Kidney (tissue), 14 donors: Measurements from ENCODE around the gene ZNF581. TPM values are rescaled to one million over a fixed set of nuclear protein-coding genes. Genes with fewer than 3 reads are reported as not detected.

Experiments
- DNase-seq, 5 donors: peaks; one replicate each; pipeline ENCODE4 v3.0.0-alpha.2; 2013 to 2020
- FAIRE-seq: peaks from 2 replicates; lab custom pipeline; 2012; peaks lifted over from hg19 to GRCh38; lab: Jason Lieb, UNC
- H3K27ac ChIP-seq, 2 donors: one replicate each; pipeline ENCODE4 v1.7.0; 2013; ENCODE audit warnings: low read depth in 2 of 2, low read length in 2 of 2, inconsistent platforms in 1 of 2
- H3K27me3 ChIP-seq: one replicate; pipeline ENCODE4 v1.7.1; 2013; ENCODE audit warnings: low read length, inconsistent platforms; ENCODE audit not compliant: control insufficient read depth, insufficient read depth
- H3K36me3 ChIP-seq, 3 donors: one replicate each; pipeline versions ENCODE4 v1.7.0 to v1.7.1; 2013; ENCODE audit warnings: low read length in 3 of 3, control low read depth in 1 of 3, inconsistent platforms in 1 of 3; ENCODE audit not compliant: insufficient read depth in 3 of 3, control insufficient read depth in 2 of 3
- H3K4me1 ChIP-seq, 3 donors: one replicate each; pipeline versions ENCODE4 v1.7.0 to v1.7.1; 2013; ENCODE audit warnings: low read length in 3 of 3, inconsistent platforms in 1 of 3, low read depth in 1 of 3; ENCODE audit not compliant: control insufficient read depth in 2 of 3, insufficient read depth in 2 of 3
- H3K4me3 ChIP-seq, 3 donors: one replicate each; pipeline versions ENCODE4 v1.7.0 to v1.8.1; 2013; ENCODE audit warnings: low read length in 3 of 3, control low read depth in 1 of 3, inconsistent platforms in 1 of 3
- H3K9ac ChIP-seq, 3 donors: one replicate each; pipeline versions ENCODE4 v1.7.0 to v1.7.1; 2013; ENCODE audit warnings: low read length in 3 of 3, control low read depth in 1 of 3, inconsistent platforms in 1 of 3
- H3K9me3 ChIP-seq, 3 donors: one replicate each; pipeline versions ENCODE4 v1.7.0 to v1.7.1; 2013; ENCODE audit warnings: low read length in 3 of 3, control low read depth in 1 of 3, inconsistent platforms in 1 of 3; ENCODE audit not compliant: control insufficient read depth in 2 of 3, insufficient read depth in 1 of 3
- intact Hi-C: fragments of 100-400 bp; cut with DNase I; formaldehyde crosslinking; loops from one replicate; pipeline ENCODE4 v1.11.1; 2022
- polyA plus RNA-seq: library from polyadenylated mRNA; stranded (reverse); fragments of 350-450 nt; fragmentation: Illumina TruSeq; extraction: RNeasy Lipid Tissue Mini Kit (QIAGEN cat#74804); gene quantifications from one replicate; pipeline ENCODE4 v1.2.3, GENCODE V29; 2014; ENCODE audit warnings: low read depth, low replicate concordance; ENCODE audit not compliant: insufficient read depth
- total RNA-seq: library from RNA; stranded (reverse); fragmentation: NEBNext Ultra II Directional; extraction: Animal tissue kit (Norgen Biotek cat#: 25700); gene quantifications from one replicate; pipeline ENCODE4 v1.2.1, GENCODE V29; 2021
- TF ChIP-seq, protein P1 (sequence below): IDR thresholded peaks from 3 replicates; pipeline ENCODE4 v1.5.1; 2012; ENCODE audit warnings: mild to moderate bottlenecking, moderate library complexity, borderline replicate concordance; ENCODE audit not compliant: insufficient read depth; ENCODE audit errors: extremely low read depth
- donor health status: control.
- donor health status: control.
- donor health status: control.
- donor health status: control.
- donor health status: control.
- donor health status: DM: yes; HTN: yes; CAD: no.
- donor health status: Normal renal cell carcinoma (clear cell type).

Gene ZNF581
- total and polyA plus RNA-seq, 2 donors from 2014 or later = 22.0 to 23.6 TPM

DNA sequence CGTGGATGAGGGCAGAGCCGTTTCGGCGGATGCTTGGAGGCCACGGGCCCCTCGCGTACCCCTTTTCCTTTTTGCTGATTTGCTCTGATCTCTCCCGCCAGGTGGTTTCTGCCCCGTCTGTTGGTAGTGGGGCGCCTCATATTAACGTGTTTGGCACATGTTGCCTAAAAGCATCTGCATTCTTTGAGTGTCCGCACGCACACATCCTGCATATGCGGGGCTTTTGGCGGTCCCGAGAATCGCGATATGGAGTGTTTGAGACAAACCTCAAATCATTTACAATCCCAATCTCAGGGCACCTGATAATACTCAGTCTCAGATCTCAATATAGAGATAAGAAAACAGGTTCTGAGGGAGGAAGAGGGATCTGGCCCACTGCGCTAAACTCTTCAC is 12.2 kb downstream of the ZNF581 start:
- H3K4me3 ChIP-seq = peak overlapping the region; percentile 73 to 87 (median 78)
- peaks cover 0 to 3% (median 0%) of the 10 kb centered on the region in 3 donors for H3K36me3 ChIP-seq
- no peaks in the 10 kb centered on the region for H3K9me3 ChIP-seq
- FAIRE-seq (no peak), DNase-seq (no peak)
- TF ChIP-seq, protein P1, sequence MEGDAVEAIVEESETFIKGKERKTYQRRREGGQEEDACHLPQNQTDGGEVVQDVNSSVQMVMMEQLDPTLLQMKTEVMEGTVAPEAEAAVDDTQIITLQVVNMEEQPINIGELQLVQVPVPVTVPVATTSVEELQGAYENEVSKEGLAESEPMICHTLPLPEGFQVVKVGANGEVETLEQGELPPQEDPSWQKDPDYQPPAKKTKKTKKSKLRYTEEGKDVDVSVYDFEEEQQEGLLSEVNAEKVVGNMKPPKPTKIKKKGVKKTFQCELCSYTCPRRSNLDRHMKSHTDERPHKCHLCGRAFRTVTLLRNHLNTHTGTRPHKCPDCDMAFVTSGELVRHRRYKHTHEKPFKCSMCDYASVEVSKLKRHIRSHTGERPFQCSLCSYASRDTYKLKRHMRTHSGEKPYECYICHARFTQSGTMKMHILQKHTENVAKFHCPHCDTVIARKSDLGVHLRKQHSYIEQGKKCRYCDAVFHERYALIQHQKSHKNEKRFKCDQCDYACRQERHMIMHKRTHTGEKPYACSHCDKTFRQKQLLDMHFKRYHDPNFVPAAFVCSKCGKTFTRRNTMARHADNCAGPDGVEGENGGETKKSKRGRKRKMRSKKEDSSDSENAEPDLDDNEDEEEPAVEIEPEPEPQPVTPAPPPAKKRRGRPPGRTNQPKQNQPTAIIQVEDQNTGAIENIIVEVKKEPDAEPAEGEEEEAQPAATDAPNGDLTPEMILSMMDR = no peak
- no peaks in the 10 kb centered on the region for H3K27me3 ChIP-seq
- H3K4me1 ChIP-seq = peaks cover 8 to 29% (median 10%) of the 10 kb centered on the region in 3 donors
- intact Hi-C loops = no loop called here
- peak overlapping the region; percentile 52 to 81 (median 71) for H3K9ac ChIP-seq
- H3K27ac ChIP-seq = peak overlapping the region; percentile 98 to 99

DNA sequence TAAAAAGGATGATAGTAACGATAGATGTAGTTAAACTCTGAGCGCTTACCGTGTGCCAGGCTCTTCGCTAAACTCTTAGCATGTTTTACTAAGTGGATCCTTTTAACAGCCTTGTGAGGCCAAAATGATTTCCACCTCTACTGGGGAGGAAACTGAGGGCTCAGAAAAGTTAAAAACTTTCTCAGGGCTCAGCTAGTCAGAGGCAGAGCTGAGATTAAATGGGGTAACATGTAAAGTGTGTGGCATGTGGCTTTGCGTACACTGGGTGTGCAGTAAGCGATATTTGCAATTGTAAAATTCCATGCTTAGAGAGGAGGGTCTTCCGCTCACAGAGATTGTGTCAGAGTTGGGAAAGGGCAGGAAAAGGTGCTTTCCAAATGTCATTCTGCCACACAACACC is 13.1 kb downstream of the ZNF581 start:
- H3K27ac ChIP-seq = no peak overlapping the region
- DNase-seq = no peak
- no peak for FAIRE-seq
- H3K36me3 ChIP-seq = peaks cover 0 to 10% (median under 1%) of the 10 kb centered on the region in 3 donors
- peak overlapping the region; percentile 73 to 87 (median 78) for H3K4me3 ChIP-seq
- TF ChIP-seq, protein P1 = no peak
- H3K9ac ChIP-seq = peak overlapping the region; percentile 46 to 81 (median 71)
- intact Hi-C loops = no loop called here
- no peaks in the 10 kb centered on the region for H3K9me3 ChIP-seq
- H3K4me1 ChIP-seq = peaks cover 8 to 29% (median 10%) of the 10 kb centered on the region in 3 donors
- H3K27me3 ChIP-seq = no peaks in the 10 kb centered on the region

DNA sequence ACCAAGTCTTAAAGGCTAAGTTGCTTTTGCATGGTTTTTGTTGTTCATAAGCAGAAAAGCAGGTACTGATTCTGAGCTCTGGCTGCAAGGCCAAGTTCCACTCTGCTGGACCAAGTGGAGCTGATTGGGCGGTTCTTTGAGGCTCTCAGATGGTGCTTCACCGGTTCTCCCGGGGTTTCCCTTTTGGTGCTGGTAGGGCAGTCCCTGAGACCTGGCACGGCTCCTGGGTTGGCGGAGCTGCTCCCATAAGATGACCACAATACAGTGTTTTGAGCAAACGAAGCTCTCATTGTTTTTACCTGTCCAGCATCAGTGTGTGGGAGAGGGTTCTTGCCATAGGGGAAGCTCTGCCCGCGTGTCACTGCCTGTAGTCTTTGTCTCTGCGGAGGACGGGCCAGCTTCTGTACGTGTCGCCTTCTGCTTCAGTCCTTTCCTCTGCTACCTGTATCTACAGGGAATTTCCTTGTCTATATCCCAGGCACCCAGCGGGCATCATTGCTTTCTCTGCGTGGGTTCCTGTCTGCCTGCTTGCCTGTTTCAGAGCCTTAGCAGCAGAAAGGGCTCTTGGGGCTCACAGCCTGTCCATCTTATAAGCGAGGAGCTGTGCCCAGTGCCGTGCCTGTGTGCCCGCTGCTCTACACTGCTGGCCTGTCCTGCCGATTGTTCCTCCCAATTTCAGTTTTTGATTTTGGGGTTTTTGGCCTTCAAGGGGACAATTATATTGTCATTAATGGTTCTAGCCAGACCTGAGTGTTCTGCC is 13.7 kb downstream of the ZNF581 start:
- Histone ChIP-seq H3K4me3 (peak overlapping the region; percentile 73 to 87 (median 78)), H3K4me1 (peaks cover 8 to 29% (median 10%) of the 10 kb centered on the region in 3 donors), H3K27ac (no peak overlapping the region), H3K36me3 (peaks cover 0 to 15% (median 5%) of the 10 kb centered on the region in 3 donors), H3K9ac (peak overlapping the region; percentile 19 to 81 (median 71)), H3K27me3 (no peaks in the 10 kb centered on the region), H3K9me3 (no peaks in the 10 kb centered on the region)
- intact Hi-C loops = no loop called here
- TF ChIP-seq, protein P1 = no peak
- FAIRE-seq (no peak), DNase-seq (peak in 1 of 5 donors; percentile 61)
